ENCODE data around the gene QSOX2.

DNA sequence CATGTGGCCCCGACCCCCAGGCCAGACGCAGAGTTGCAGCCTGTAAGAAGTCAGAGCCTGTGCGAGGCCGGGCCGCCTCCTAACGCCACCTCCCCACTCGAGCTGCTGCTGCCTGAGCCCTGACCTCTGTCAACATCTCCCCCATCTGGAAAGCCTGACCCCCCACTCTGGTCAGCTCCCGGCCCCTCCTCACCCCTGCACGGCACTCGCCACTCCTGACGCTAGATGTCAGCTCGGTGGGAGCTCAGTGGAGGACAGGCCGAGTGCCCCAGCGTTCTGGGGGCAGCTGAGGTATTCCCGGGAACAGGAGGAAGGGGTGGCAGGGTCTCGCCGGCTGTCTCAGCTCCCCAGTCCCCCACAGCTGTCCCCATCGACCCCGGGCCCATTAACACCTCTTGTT is 60.5 kb downstream of the QSOX2 start:
- TF ChIP-seq, protein P1, sequence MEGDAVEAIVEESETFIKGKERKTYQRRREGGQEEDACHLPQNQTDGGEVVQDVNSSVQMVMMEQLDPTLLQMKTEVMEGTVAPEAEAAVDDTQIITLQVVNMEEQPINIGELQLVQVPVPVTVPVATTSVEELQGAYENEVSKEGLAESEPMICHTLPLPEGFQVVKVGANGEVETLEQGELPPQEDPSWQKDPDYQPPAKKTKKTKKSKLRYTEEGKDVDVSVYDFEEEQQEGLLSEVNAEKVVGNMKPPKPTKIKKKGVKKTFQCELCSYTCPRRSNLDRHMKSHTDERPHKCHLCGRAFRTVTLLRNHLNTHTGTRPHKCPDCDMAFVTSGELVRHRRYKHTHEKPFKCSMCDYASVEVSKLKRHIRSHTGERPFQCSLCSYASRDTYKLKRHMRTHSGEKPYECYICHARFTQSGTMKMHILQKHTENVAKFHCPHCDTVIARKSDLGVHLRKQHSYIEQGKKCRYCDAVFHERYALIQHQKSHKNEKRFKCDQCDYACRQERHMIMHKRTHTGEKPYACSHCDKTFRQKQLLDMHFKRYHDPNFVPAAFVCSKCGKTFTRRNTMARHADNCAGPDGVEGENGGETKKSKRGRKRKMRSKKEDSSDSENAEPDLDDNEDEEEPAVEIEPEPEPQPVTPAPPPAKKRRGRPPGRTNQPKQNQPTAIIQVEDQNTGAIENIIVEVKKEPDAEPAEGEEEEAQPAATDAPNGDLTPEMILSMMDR (conservative IDR thresholded peaks at IDR 0.05; ENCODE audit: low read length), result no peak
- TF ChIP-seq EZH2phosphoT487 (IDR thresholded peaks at IDR 0.05; ENCODE audit: borderline replicate concordance, low read depth, low read length), result no peak
